Middle frontal gyrus (tissue), 1 donor: Measurements from ENCODE around the gene PORCN.
A peak's percentile ranks its signal among the peaks of the same experiment; 100 is the strongest.

ENCODE experiments used
- DNase-seq: peaks from one replicate; pipeline ENCODE4 v3.0.0-alpha.2; 2015; ENCODE audit warnings: low spot score; ENCODE audit errors: extremely low spot score

The PORCN gene

DNA sequence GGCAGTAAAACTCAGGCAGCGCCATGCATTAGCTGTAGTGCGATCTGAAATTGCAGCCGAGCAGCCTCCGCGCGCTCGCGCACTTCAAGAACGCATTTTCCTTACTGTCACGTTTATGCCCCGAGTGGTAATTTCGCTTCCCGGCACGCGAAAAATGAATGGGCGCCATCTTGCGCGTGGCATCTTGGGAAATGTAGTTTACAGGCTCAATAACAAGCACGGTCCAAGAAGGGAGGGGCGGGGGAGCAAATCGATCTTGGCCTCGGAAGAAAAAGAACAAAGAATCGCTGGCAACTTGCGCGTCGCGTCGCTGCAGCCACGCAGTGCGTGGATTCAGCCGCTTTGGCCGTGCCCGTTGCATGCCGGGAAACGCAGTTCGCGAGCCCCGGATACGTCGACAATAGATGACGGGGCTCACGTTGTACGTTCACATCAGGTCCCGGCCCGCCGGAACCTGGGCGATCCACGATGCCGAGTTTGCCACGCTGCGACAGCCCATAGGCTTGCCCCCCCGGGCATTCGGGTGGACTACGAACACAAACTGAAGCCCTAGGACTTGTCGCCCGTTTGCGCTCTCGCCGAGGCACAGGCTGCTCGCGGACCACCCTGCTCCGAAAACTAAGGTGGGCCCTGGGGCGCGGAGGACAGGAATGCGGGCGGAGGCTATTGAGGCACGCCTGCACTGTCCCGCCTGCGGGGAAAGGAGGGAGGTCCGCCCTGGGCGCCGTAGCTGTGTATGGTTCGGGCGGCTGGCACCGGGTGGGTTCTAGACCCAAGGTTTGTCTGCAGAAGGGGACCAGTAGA lies 32.8 kb upstream of the PORCN start, which contains the start of gene FTSJ1:
Gene FTSJ1 (plus strand): TSS at position 426 of the 804 bp plus-strand sequence. CDS start 1,849 bp downstream, outside the sequence.
- peak; percentile 75 for DNase-seq

DNA sequence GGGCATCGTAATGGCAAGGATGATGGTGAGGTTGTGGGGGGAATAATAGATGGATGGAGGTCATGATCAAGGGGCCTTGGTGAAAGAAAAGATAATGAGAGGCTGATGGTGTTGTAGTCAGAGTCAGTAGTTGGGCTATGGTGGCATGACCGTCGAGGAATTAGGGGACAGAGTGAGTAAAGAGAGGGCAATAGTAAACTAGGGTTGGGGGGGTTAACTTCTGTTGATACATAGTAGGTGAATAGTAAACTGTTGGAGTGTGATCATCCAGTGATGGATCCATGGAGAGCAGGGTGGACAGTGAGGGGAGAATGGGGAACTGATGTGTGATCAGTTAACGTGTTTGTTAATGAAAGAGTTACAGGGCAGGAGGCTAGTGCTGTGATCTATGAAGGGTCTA lies 31.9 kb upstream of the PORCN start:
- DNase-seq, result no peak

DNA sequence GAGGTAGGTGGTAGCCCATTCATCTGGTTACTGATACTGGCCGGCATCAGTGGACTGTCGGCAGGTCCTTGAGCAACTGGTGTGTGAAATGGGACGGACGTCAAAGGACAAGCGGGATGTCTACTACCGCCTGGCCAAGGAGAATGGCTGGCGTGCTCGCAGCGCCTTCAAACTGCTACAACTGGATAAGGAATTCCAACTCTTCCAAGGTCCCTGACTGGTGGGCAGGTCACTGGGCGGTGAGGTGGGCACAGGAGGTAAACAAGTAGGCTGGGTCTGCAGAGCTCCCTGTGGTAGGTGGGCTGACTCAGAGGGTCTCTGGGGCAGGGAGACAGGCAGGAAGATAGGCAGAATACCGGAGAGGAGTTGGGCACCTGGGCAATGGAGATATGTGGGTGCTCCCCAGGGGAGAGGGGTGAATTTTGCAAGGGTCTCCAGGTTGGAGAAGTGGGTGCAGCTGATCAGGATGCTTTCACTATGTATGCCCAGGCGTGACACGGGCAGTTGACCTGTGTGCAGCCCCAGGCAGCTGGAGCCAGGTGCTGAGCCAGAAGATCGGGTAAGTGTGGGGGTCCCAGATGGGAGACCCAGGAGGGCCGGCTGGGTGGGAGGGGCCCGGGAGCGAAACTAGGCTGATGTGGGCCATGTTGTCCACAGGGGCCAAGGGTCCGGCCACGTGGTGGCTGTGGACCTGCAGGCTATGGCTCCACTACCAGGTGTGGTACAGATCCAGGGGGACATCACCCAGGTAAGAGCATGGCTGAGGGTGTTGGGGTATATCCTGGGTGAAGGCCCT lies 30.6 kb upstream of the PORCN start:
- no peak for DNase-seq

DNA sequence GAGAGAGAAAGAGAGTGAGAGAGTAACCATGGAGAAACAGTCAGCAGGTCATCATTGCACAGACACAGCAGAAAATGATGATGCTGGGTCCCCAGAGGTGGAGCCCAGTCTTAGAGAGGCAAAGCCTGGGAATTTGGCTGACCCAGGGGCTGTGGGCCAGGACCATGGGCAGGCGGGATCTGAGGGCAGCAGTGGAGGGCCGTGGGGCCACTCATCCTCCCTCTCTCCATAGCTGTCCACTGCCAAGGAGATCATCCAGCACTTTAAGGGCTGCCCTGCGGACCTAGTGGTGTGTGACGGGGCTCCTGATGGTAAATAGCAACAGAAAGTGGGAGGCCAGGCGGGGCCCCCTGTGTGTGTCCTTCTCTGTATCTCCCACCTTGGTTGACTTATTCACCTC lies 30.0 kb upstream of the PORCN start:
- no peak for DNase-seq

DNA sequence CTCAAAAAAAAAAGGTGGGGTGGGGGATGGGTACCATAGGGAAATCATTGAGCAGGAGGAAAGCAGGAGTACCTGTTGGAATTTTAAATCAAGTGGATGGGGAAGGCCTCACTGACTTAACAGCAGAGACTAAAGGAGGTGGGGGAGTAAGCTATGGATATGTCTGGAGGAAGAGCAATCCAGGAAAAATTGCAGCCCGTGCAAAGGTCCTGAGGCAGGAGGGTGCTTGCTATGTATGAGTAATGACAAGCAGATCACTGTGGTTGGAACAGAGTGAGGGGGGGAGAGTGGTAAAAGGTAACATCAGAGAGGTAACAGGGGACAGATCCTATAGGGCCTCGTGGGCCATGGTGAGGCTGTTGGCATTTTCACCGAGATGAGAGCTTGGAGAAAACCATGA lies 28.6 kb upstream of the PORCN start:
- no peak for DNase-seq

DNA sequence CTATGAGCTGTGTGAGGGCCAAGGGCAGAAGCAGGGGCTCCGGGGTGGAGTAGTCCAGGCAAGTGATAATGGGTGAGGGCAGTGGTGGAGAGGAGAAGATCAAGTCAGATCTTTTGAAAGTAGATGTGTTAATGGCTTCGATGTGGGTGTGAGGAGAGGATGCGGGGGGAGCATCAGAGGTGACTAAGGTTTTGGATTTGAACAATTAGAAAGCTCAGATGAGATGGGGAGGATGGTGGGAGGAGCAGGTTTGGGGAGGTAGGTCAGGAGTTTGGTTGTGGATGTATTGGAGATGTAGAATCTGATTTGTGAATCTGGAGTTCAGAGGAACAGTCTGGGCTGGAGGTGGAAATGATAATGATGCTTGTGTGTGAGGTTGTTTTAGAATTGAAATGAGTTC lies 28.2 kb upstream of the PORCN start:
- no peak for DNase-seq

DNA sequence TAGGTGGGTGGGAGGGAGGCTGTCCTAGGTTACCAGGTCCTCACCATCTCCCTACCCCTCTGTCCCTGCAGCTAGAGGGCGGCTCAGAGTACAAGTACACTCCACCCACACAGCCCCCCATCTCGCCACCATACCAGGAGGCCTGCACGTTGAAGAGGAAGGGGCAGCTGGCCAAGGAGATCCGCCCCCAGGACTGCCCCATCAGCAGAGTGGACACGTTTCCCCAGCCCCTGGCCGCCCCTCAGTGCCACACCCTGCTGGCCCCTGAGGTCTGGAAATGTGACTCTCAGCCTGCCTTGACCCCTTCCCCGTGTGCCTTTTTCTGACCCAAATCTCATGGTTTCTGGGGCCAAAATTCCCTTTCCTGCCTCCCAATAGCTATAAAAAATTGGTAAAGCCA lies 26.3 kb upstream of the PORCN start:
- no peak for DNase-seq

DNA sequence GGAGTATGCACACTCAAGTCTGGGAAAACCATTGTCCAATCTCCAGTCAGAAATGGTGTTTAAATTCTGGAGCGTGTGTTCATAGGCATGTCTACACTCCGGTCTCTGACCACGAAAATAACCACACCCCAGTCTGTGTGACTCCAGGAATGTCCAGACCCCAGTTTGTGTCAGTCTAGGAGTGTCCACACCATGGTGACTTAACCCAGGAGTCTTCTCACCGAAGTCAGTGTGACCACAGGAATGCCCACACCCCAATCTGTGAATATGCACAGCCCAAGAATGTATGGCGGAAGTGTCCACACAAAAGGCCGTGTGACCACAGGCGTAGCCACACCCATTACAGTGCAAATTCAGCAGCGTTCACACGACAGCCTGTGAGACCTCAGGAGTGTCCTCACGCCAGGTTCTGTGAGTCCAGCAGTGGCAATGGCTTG lies 21.4 kb upstream of the PORCN start:
- DNase-seq, result no peak

DNA sequence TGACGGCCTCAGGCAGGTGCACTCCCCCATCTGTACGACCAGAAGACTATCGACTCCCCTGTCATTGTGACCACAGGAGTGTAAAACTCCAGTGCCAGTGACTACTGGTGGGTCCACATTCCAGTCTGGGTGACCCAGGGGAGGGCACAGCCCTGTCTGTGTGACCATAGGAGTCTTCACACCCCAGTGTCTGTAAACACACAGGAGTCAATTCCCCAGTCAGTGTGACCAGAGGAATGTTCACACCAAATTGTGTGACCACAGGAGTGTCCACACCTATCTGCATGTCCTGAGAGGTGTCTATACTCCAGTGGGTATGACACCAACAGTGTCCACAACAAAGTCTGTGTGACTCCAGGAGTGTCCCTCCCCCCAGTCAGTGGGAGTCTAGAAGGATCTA lies 20.8 kb upstream of the PORCN start:
- DNase-seq, result no peak

DNA sequence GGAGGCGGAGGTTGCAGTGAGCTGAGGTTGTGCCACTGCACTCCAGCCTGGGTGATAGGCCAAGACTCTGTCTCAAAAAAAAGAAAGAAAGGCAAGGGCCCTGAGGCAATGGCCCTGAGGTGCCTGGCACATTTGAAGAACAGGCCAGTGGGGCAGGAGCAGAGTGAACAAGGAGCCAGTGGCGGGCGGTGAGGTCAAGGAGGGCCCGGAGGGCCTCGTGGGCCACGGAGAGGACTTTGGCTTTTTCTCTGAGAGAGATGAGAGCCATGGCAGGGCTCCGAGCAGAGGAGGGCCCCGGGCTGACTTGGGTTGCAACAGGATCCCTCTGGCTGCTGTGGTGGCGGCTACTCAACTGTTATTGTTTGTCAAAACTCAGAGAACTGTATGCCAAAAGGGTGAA lies 19.5 kb upstream of the PORCN start:
- DNase-seq, result no peak

DNA sequence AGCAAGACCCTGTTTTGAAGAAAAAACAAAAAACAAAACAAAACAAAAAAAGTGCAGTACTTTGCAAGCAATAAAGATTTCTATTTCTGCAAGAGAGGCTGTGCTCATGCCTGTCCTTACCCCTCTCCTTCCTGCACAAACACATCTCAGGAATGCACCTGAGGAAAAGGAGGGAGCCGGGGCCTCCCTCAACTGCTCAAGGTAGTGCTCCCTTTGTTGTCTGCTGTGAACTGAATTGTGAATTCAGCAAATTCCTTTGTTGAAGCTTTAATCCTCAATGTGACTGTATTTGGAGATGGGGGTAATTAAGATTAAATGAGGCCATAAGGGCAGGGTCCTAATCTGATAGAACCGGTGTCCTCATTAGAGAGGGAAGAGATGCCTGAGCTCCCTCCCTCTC lies 18.9 kb upstream of the PORCN start:
- no peak for DNase-seq

DNA sequence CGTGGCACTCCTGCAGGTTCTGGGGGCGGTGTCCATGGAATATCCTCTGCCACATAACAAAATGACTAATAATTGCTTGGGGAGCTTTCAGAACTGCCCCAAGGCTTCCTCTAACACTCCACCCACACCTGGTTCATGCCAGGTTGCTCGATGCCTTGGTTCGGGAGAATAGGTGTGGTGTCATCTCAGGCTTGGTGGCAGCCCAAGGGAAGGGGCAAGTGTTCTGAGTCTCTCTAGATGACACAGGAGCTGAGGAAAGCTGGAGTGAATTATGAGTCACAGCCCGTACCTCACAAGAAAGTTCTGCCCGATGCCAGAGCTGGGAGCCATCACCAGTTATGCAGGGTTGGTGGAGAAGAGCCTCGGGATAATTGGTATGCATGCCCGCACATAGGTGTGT lies 18.1 kb upstream of the PORCN start:
- no peak for DNase-seq

DNA sequence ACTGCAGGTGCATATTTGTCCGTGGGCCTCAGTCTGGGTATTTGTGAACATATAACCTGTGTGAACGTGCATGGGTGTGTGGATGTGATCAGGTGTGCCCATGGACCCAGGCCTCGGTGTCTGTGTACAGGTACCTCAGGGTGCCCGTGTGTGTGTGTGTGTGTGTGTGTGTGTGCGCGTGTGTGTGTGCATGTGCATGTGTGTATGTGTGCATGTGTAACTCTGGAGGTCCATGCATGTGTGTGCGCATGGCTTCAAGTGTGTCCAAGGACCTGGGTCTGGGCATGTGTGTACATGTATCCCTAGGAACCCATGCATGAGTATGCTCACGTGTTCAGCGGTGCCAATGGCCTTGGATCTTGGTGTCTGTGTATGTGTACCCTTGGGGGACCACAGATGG lies 17.0 kb upstream of the PORCN start:
- no peak for DNase-seq

DNA sequence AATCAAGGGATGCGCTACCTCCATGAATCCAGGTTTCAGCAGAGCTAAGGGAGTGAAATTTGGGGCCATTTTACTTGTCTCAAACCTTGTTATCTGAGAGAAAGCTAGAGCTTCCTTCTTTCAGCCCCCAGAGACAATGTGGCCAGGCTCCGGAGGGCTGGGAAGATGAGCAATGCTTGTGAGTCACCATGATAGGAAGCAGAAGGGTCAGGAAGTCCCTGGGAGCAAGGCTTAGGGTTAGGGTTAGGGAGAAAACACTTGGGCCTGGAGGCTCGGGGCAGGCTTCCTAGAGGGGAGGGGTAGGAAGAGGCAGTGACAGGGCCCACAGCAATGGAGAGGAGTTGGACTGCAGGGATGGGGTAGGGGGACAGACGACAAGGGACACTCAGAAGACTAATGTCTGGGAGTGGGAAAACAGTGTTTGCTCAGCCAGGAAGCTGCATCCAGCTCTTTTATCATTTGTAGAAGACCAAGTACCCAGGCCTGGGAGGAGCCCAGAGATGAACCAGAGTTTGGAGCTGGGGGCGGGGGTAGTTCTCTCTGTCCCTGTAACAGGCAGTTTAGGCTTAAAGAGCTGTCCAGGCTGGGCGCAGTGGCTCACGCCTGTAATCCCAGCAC lies 16.4 kb upstream of the PORCN start:
- DNase-seq, result no peak

DNA sequence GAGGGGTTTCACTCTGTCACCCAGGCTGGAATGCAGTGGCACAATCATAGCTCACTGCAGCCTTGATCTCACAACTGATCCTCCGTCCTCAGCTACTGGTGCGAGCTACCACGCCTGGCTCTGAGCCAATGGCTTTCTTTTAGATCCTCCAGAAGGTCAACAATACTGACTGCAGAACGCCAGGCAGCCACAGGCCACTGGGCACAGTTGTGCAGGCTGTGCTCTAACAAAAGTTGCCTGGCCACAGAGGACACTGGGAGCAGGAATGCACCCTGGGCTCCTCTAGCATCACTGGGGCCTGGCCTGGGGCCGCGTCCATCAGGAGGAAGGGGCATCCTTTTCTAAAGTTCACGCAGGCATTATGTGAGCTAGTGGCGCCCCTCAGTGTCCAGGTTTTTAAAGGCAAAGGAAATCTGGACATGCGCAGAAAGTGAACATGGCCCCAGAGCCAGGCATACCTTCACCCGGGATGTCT lies 14.9 kb upstream of the PORCN start:
- DNase-seq, result no peak

DNA sequence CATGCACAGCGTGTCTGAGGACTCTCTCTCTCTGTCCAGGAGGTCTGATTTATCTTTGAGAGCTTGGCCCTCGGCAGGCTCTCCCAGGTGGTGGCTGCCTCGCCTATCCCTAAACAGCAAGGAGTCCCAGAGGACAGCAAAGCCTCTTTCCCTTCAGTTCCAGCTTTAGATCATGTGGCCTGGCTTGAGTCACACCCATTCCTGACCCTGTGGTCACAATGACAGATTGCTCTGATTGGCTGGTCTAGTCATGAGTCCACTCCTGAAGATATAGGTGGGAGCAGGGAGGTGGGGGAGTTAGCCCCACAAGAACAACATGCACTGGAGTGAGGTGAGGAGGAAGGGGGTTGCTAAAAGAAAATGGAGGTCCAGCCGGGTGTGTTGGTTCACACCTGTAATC lies 12.1 kb upstream of the PORCN start:
- DNase-seq, result no peak

DNA sequence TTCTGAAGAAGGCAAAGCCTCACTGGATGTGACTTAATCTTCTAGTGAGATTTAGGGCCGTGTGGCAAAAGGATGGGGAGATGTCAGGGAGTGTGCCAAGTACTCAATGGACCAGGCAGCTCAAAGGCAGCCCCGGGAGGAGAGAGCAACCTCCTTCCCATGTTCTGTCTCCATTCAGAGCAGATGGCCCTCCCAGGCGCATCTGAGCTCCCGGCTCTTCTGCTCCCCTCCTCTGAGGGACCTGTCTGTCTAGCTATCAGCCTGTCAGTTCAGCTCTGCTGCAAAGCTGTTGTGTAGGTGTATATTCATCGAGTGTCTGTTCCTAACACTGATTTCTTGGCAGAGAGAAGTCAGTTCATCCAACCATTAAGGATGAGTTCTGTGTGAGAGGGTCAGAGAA lies 10.9 kb upstream of the PORCN start:
- DNase-seq, result no peak

DNA sequence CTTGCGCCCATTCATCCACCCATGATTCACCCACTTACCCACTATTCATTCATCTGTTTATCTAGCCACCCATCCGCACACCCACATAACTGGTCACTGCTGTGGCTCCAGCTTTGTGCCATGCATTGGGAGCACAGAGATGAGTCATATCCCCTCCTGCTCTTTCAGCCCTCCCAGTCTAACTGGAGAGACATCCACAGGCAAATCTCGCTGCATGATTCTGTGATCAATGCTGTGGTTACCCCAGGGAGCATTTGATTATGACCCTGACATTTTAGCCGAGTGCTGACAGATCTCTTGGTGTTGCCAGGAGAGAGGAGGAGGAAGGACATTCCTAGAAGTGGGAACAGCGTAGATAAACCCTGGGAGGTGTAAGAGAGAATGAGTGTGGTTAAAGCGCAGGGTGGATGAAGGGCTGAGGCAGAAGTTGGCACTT lies 10.4 kb upstream of the PORCN start:
- DNase-seq, result no peak

DNA sequence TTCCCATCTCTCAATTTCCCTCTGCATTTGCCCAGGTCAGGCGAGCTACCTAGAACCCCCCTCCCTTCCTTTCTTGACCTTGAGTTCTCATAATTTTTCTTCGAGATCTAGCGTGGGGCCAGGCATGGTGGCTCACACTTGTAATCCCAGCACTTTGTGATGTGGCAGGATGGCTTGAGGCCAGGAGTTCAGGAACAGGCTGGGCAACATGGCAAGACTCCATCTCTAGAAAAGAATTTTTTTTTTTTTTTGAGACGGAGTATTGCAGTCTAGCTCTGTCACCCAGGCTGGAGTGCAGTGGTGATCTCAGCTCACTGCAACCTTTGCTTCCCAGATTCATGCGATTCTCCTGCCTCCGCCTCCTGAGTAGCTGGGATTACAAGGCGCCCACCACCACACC lies 4.5 kb upstream of the PORCN start:
- no peak for DNase-seq

DNA sequence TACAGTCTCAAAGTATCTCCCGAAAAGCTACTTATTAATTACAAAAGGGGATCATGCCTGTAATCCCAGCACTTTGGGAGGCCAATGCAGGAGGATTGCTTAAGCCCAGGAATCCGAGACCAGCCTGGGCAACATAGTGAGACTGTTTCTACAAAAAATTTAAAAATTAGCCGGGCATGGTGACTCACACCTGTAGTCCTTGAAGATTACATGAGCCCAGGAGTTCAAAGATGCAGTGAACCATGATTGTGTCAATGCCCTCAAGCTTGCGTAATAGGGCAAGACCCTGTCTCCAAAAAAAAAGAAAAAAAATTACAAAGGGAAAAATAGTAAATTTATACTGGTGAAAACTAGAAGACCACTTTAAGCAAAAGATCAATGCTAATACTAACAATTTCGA lies 3.3 kb upstream of the PORCN start:
- DNase-seq, result no peak

DNA sequence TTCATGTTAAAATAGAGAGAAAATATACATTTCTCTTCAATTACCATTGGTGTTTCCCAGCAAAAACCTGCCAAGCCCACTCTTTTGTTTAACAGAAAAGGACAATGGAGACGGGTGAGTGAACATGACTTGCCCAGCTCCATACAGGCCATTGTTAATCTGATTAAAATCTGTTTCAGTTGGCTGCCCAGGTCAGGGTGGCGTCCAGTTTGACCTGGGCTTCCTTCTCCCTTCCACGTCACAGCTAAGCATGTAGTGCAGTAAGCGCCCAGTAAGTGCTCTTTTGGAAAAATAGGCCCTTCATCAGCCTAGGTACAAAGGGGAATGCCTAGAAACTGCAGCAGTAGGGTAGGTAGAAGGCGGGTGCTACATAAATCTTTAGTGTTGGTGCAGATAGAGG lies 1.5 kb upstream of the PORCN start:
- DNase-seq, result no peak

DNA sequence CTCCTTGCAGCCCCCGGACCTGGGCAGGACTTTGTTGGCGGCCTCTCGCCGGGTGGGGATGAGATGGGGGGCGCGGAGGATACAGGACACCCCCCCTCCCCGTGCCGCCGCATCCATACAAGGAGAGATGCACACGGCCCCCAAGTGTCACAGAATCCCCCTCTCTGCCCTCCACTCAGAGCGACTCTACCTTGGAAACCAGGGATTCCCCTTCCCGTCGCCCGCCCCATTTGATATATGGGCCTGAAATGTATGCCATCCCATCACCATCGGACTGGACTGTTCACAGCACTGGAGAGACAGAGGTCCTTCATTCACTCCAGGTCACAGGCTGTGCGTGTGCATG lies 426 bp downstream of the PORCN start:
- DNase-seq, result no peak
